ENCODE results near the gene CD81.

GRCh38 chr11:2433106-2433925 lies 56.2 kb downstream of the CD81 start:
- TF ChIP-seq CTCF (IDR thresholded peaks at IDR 0.05; ENCODE audit: insufficient read depth, low read length, poor library complexity, severe bottlenecking) (no peak), EZH2phosphoT487 (conservative IDR thresholded peaks at IDR 0.05; ENCODE audit: low read length) (no peak)

Measured in SU-DHL-6 (cell line).